HG03095 (cell line): Measurements from ENCODE around the gene RPP40.

Experiments used
- ATAC-seq: cut with Tn5 transposase; IDR thresholded peaks from one replicate; pipeline ENCODE4 v1.9.1; 2021; ENCODE audit warnings: moderate library complexity; ENCODE audit not compliant: unreplicated experiment

The RPP40 gene

GRCh38 chr6:4970739-4971395, 33.0 kb downstream of the RPP40 start:
- ATAC-seq, result no peak

- ATAC-seq, result no peak
Observed at GRCh38 chr6:4969609-4970285, 34.1 kb downstream of the RPP40 start.

GRCh38 chr6:4967301-4968030, 36.4 kb downstream of the RPP40 start:
- no peak for ATAC-seq

- no peak for ATAC-seq
Observed at GRCh38 chr6:4965562-4966389, 38.1 kb downstream of the RPP40 start.

- ATAC-seq, result no peak
Observed at GRCh38 chr6:4964675-4965561, 38.9 kb downstream of the RPP40 start.

- ATAC-seq, result no peak
Observed at GRCh38 chr6:4962905-4963304, 40.9 kb downstream of the RPP40 start.

GRCh38 chr6:4961322-4962168, 42.3 kb downstream of the RPP40 start:
- ATAC-seq, result no peak

- no peak for ATAC-seq
Observed at GRCh38 chr6:4958624-4959023, 45.2 kb downstream of the RPP40 start.

- no peak for ATAC-seq
Observed at GRCh38 chr6:4957521-4958231, 46.2 kb downstream of the RPP40 start.

- no peak for ATAC-seq
Observed at GRCh38 chr6:4956625-4957024, 47.2 kb downstream of the RPP40 start.

GRCh38 chr6:4953440-4953839, 50.4 kb downstream of the RPP40 start:
- no peak for ATAC-seq

GRCh38 chr6:4950836-4951533, 52.9 kb downstream of the RPP40 start:
- ATAC-seq, result no peak

- no peak for ATAC-seq
Observed at GRCh38 chr6:4950076-4950475, 53.8 kb downstream of the RPP40 start.

GRCh38 chr6:4948781-4949450, 54.9 kb downstream of the RPP40 start:
- no peak for ATAC-seq

- no peak for ATAC-seq
Observed at GRCh38 chr6:4947716-4948115, 56.1 kb downstream of the RPP40 start.

GRCh38 chr6:4946521-4946920, 57.3 kb downstream of the RPP40 start:
- no peak for ATAC-seq
